ELF-1 (cell line): Measurements from ENCODE around the gene SPATA20.

Experiments used
- DNase-seq: peaks from one replicate; pipeline ENCODE4 v3.0.0-alpha.2; 2016; ENCODE audit warnings: low read depth, low spot score

SPATA20 gene

DNA sequence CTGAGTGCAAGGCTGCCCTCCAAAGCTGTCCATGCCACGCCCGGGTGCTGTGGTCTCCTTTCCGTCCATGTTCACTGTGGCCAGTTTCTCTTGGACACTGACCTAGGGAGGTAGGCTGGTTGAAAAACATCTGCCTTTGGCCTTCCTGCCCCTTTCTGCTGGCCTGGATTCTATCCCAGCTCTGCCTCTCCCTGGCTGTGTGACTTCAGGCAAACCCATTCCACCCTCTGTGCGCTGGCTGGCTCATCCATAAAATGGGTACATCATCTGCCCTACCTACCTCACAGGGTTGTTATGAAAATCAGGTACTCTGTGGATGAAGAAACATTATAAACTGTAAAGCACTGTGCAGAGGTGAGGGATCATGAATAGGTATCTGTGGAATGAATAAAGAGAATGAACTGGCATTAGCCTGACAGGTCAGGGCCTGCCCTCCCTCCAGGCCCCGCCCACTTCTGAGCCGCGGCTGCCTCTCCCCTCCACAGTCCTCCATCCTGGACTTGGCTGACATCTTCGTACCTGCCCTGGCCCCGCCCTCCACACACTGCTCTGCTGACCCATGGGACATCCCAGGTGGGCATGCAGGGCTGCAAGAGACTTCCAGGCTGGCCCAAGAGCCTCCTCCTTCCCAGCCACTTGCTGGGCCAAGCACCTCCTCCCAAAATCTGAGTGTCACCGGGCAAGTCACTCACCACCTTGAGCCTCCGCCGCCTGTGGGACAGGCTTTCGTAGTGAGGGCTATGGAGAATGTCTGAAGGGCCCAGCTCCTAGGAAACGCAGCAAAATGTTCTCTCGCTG is 7.0 kb upstream of the SPATA20 start:
- peak; percentile 37 for DNase-seq

DNA sequence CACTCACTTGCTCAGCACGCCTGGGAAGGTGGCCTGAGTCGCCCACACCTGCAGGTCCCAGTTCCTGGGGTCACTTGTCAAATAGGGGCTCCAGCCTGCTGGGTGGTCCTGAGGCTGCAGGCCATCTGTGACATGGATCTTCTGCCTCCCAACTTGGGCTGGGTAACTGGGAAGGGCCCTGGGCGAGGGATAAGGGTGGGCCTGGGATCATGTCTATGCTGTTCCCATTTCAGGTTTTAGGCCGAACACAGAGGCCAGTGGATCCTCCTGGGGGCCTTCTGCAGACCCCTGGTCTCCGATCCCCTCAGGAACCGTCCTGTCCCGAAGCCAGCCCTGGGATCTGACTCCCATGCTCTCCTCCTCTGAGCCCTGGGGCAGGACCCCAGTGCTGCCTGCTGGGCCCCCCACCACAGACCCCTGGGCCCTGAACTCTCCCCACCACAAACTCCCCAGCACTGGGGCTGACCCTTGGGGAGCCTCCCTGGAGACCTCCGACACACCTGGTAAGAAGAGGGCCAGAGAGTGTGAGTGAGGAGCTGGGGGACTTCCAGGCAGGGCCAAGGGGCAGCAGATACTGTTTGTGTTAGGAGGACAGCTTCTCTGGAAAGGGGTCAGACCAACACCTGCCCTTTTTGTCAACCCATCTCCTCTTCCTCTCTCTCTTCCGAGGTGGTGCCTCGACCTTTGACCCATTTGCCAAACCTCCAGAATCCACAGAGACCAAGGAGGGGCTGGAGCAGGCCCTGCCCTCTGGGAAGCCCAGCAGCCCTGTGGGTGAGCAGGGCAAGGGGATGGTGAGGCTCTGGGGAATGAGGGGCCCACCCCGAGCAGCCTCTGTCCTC is 6.2 kb upstream of the SPATA20 start:
- no peak for DNase-seq

DNA sequence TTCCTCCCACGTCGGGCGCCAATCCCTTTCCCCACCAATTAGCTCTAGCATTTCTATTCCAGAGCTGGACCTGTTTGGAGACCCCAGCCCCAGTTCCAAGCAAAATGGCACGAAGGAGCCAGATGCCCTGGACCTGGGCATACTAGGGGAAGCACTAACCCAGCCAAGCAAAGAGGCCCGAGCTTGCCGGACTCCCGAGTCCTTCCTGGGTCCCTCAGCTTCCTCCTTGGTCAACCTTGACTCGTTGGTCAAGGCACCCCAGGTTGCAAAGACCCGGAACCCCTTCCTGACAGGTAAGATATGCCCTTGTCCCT is 5.6 kb upstream of the SPATA20 start:
- no peak for DNase-seq

DNA sequence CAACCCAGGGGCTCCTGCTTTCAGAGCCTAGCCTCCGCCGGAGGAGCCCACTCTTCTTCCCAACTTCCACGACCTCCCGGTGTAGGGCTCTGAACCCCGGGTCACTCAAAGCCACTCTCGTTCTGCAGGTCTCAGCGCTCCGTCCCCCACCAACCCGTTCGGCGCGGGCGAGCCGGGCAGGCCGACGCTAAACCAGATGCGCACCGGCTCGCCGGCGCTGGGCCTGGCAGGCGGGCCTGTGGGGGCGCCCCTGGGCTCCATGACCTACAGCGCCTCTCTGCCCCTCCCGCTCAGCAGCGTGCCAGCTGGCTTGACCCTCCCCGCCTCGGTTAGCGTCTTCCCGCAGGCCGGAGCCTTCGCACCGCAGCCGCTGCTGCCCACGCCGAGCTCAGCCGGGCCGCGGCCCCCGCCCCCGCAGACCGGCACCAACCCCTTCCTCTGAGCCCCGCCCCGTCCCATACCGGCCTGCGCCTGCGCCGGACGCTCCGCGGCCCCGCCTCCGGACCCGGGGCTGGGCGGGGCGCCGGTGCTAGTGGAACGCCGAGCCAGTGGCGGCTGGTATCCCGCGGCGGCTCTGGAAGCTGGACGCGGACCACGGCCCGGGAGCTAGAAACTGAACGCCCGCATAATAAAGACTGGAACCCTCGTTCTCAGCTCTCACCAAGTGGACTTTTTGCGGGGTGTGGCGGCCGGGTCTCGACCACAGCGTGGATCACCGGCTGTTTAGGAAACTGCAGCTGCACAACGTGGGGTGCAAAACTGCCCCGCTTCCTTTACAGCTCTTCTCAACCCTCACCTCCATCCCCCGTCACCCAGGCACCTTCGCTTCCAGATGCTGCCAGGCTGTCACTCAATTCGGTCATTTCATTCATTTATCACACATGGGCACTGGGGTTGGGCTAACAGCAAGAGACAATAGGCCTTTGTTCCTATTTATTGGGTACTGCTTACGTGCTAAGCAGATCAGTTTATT is 5.0 kb upstream of the SPATA20 start:
- peak; percentile 89 for DNase-seq

DNA sequence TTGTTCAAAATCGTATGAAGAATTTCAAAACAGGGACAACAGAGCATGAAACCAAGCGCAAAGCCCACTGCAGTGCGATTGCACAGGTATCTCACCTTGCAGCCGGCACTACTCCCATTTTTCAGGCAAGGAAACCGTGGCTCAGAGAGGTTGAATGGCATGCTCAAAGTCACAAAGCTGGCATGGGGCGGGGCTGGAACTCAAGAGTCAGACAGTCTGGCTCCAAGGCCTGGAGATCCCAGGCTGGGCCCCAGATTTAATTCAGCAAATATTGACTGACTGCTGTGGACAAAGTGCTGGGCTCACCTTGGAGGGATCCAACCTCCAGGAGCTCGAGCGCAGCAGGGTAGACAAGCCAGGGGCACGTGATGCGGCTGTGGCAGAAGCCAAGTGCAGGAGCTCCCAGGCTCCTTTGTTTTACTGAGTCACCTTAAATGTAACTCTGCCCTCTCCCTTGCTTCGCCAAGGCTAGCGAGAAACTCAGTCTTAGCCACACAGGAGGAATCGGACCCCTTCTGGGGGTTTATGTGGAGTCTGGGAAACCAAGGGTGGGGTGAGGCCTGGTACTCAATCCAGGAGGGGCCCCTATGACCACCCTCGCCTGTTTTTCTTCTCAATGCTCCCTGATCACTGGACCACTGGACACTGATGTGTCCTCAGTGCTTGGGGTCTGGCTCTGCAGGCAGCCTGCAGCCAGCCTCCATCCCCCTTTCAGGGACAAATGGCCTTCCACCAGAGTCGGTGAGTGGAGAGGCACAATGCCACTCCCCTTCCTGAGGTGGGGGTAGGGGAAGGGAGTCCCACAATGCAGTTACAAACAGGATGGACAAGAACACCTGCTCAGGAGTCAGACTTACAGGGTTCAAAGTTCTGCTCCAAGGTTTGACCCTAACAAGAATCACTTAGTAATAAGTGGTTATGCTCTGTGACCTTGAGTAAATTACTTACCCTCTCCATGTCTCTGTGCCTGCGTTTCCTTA is 3.9 kb upstream of the SPATA20 start:
- DNase-seq: no peak

DNA sequence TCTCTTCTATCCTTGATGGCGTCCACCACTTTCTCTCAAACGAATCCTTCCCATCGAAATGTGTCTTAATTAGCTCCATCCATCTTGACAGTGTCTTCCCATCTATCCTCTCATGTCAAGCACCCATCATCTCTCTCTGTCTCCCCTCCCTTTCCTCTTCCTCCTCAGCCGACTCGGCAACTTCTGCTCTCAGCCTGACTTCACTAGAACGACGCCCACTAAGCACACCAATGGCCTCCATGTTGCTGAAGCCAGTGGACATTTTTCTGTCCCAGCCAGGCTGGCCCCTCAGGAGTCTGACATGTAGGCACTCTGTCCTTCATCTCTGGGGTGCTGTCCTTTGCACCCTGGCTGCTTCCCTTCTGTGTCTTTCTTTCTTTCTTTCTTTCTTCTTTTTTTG is 2.5 kb upstream of the SPATA20 start:
- DNase-seq: no peak

DNA sequence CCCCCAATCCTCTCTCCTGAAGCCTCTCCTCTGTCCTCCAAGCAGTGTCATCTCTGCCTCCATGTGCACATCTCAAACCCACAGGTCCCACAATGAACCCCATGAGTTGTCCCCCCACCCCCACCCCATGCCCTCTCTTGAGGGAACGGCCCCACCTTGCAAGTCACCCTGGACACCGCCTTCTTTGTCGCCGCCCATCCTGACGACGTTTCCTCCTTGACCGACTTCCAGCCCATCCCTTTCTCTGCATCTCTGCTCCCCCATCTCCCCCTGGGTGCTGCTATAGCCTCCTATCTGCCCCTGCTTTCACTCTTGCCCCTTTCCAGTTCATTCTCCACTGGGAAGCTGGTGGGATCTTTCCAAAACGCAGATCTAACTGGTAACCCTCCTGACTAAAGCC is 1.7 kb upstream of the SPATA20 start:
- DNase-seq: no peak

DNA sequence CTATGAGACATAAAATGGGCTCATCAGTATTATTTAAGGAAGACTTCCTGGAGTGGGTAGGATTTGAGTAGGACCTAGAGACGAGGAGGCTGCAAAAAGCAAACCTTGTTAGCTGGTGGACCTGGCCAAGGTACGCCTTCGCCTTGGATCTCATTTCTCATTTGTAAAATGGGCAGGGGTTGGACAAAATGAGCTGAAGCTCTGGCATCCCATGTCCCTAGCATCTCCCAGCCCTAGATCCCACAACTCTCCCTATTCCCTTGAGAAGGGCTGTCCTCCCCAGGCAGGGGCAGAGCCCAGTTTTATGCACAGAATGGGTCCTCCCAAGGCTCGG is 306 bp upstream of the SPATA20 start:
- no peak for DNase-seq

DNA sequence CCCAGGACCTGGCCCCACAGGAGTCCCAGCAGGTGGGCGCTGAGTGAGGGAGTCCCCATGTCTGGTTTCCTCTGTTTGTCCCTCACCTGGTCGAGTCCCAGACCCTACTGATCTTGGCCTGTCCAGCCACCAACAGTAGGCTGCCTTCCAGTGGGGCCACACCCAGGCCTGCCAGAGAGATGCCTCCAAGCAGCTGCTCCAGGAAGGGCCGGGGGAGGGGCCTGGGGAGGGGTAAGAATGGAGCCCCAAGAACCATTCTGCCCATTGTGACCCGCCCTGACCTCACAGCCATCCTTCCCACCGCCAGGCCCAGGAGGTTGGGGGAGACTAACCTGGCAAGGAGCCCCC is 736 bp downstream of the SPATA20 start:
- DNase-seq: no peak

DNA sequence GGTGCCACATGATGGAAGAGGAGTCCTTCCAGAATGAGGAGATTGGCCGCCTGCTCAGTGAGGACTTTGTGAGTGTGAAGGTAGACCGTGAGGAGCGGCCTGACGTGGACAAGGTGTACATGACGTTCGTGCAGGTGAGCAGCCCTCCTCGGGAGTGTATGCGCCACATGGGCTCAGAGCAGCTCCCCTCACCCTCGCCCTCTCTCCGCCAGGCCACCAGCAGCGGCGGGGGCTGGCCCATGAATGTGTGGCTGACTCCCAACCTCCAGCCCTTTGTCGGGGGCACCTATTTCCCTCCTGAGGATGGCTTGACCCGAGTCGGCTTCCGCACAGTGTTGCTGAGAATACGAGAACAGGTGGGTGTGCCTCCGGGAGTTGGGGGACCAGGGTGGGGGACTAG is 1.9 kb downstream of the SPATA20 start:
- no peak for DNase-seq

DNA sequence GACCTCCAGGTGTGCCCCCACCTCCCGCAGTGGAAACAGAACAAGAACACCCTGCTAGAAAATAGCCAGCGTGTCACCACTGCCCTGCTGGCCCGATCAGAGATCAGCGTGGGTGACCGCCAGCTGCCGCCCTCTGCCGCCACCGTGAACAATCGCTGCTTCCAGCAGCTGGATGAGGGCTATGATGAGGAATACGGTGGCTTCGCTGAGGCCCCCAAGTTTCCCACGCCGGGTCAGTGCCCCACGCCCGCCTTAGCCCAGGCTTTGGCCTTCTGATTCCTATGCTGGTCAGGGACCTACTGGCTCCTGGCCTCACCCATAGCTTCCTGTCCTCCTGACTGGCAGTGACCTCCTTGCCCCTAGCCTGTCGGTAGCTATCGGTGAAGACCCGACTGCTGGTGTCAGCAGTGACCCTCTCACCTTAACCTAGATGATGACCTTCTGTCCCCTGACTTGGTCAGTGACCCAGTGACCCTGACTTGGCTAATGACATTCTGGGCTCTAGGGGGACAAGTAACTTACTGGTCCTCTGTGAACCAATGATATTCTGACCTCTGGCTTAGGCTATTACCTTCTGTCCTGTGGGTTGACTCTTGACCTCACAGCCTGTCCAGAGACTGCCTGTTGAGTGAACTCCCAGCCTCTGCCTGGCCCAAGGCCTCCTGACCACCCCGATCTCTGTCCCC is 2.4 kb downstream of the SPATA20 start:
- no peak for DNase-seq

DNA sequence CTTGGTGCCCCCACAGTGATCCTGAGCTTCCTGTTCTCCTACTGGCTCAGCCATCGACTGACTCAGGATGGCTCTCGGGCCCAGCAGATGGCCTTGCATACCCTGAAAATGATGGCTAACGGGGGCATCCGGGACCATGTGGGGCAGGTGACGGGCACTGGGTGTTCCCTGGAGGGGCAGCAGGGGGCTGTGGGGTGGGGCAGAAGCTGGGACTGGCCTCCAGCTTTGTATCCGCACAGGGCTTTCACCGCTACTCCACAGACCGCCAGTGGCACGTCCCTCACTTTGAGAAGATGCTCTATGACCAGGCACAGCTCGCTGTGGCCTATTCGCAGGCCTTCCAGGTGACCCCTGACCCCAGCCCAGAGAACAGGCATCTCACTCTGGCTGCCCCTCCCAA is 3.0 kb downstream of the SPATA20 start:
- DNase-seq: no peak

DNA sequence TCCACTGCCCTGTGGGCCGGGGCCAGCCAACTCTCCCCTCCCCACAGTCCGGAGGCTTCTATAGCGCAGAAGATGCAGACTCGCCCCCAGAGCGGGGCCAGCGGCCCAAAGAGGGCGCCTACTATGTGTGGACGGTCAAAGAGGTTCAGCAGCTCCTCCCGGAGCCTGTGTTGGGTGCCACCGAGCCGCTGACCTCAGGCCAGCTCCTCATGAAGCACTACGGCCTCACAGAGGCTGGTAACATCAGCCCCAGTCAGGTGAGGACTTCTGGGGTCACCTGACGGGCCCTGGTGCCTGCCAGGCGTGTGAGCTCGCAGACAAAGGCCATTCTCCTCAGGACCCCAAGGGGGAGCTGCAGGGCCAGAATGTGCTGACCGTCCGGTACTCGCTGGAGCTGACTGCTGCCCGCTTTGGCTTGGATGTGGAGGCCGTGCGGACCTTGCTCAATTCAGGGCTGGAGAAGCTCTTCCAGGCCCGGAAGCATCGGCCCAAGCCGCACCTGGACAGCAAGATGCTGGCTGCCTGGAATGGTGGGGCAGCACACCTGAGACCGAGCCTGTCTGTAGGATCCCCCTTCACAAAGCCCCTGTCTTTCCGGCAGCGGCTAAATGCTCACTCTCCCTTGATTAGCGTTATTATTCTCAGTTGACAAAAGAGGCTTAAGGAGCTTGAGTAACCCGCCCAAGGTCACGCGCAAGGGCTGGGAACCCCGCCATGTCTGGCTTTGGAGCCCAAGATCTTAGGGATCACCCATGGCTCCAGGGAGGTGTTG is 3.9 kb downstream of the SPATA20 start:
- DNase-seq: peak; percentile 91

DNA sequence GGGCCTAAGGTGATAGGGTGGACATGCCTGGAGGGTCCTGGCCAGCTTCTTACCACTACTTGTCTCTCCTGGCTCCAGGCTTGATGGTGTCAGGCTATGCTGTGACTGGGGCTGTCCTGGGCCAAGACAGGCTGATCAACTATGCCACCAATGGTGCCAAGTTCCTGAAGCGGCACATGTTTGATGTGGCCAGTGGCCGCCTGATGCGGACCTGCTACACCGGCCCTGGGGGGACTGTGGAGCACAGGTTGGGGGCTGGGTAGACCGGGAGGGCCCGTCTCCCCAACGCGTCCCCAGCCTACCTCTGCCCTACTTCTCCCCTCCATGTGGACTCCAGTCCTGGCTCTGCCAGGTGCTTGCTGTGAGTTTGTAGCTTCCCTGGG is 4.5 kb downstream of the SPATA20 start:
- DNase-seq: no peak

DNA sequence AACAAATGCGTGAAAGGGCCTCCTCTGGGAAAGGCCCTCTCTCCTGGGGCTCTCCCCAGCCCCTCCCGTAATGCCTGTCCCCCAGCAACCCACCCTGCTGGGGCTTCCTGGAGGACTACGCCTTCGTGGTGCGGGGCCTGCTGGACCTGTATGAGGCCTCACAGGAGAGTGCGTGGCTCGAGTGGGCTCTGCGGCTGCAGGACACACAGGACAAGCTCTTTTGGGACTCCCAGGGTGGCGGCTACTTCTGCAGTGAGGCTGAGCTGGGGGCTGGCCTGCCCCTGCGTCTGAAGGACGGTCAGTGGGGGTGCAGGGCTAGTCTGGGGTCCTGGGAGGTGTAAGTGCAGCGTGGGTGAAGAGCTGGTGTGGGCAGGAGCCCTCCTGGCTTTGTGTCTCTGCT is 4.9 kb downstream of the SPATA20 start:
- no peak for DNase-seq

DNA sequence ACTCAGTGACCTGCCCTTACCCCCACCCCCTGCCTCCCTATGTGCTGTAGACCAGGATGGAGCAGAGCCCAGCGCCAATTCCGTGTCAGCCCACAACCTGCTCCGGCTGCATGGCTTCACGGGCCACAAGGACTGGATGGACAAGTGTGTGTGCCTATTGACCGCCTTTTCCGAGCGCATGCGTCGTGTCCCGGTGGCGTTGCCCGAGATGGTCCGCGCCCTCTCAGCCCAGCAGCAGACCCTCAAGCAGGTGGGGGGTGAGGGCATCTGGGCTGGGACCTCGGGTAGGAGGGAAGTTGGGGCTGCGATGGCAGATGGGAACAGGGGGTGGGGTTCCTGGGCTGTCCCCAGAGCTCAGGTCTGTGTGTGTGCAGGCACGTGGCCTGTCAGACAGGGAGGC is 7.2 kb downstream of the SPATA20 start:
- no peak for DNase-seq

DNA sequence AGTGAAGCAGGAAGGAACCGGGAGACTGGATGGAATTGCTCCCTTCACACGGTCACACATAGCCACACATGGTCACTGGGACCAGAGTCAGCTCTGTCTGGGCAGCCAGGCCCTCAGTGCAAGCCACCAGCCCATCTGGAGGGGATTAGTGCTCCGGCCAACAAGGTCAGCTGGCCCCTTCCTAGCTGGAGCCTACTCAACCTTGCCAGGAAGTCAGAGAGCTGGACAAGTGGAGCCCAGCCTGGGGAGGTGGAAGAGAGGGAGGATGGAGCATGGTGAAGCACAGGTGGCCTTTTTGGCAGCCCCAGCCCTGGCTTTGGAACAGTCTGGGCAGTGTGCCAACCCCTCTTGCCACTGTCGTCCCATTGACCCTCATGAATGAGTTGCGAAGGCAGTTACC is 9.8 kb downstream of the SPATA20 start:
- DNase-seq: no peak

DNA sequence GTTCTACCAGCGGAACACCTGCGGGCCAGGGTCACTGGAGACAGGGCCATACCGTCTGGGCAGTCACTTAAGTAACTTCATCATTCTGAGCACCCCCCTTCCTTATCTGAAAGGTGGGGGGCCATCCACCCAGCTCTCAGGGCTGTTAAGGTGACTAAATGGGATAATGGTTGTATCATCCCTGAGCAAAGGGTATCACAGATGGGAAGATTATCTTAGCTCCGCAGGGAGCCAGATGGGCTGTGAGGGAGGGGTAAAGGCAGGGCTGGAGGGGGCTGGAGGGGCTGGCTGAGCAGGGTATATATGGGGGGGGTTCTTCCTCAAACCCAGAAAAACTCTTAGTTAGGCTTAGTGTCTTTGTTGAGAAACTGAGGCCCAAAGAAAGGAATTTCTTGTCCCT is 10.7 kb downstream of the SPATA20 start:
- DNase-seq: no peak

DNA sequence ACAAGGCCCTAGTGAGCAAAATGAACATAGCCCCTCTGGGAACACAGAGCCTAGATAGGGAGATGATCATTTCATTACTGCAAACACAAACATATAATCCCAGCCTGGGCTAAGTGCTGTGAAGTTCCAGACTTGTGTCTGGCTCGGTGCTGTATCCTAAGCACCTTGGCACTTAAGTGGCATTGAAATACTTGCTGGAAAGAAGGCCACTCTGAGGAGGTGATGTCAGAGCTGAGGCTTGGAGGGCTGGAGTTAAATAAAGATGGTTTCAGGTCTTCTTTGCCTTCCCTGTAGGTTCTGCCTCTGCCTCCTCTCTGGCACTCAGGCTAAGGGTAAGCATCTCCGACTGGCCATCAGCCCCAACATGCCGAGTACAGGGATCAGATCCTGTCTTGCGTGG is 11.1 kb downstream of the SPATA20 start:
- DNase-seq: no peak

DNA sequence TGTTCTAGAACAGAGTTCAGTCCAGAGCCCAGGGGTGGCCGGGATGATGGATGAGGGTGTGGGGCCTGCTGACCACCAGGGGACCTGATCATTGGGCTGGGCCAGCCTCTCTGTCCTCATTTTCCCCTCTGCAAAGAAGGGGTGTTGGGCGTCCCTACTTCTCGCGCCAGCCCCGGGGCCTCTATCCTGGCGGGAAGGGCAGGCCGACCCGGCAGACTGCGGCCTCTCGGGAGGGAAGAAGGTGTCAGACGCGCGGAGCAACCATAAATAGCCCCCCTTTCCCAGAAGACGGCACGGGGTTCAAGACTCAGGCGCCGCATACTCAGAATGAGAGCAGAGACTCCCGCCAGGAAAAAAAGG is 11.6 kb downstream of the SPATA20 start:
- DNase-seq: no peak
